PFSK-1 (cell line): Measurements from ENCODE around the gene DYNC2H1.

Source experiments
- POLR2AphosphoS5 ChIP-seq: IDR thresholded peaks from 2 replicates; pipeline ENCODE4 v1.6.1; 2012; ENCODE audit warnings: low read depth, mild to moderate bottlenecking, control low read depth, low read length, moderate library complexity
- REST ChIP-seq, 2 experiments: IDR thresholded peaks; 2 replicates each; pipeline versions ENCODE4 v1.6.1 to v1.8.0; 2011 to 2012; ENCODE audit warnings: low read depth in 2 of 2, low read length in 2 of 2, control low read depth in 1 of 2, inconsistent platforms in 1 of 2, mild to moderate bottlenecking in 1 of 2, moderate library complexity in 1 of 2; ENCODE audit not compliant: insufficient read depth in 1 of 2
- SIN3A ChIP-seq: IDR thresholded peaks from 2 replicates; pipeline ENCODE4 v1.6.1; 2012; ENCODE audit warnings: mild to moderate bottlenecking, low read length, moderate library complexity, borderline replicate concordance; ENCODE audit not compliant: insufficient read depth
- TAF1 ChIP-seq: IDR thresholded peaks from 2 replicates; pipeline ENCODE4 v1.6.1; 2012; ENCODE audit warnings: low read length, control low read depth, borderline replicate concordance; ENCODE audit not compliant: insufficient read depth

- TF ChIP-seq REST (IDR thresholded peaks at IDR 0.05; ENCODE audit: insufficient read depth in 1 of 2, low read depth in 2 of 2, low read length in 2 of 2): no peak
- no peak for TF ChIP-seq SIN3A
- TF ChIP-seq POLR2AphosphoS5: no peak
- no peak for TF ChIP-seq TAF1
These were observed 374.8 kb downstream of the DYNC2H1 start for GRCh38 chr11:103483996-103484395.
